ENCODE measurements around the gene MYH4. TPM values are rescaled to one million over a fixed set of nuclear protein-coding genes. Genes with fewer than 3 reads are reported as not detected.

MYH4 gene
- total RNA-seq, 4 donors from 2014 or later, result 0.04 to 0.36 TPM; not detected in 2

GRCh38 chr17:10482252-10482651 lies 12.9 kb upstream of the MYH4 start:
- intact Hi-C loops (cut with DNase I; ENCODE audit: low total_unique reads), result no loop called here
- no peak for TF ChIP-seq POLR2A (IDR thresholded peaks at IDR 0.05)
- TF ChIP-seq CTCF (IDR thresholded peaks at IDR 0.05 in 4 of 5, conservative IDR thresholded peaks at IDR 0.05 in 1 of 5), result no peak
- ATAC-seq (no peak), DNase-seq (no peak)
- no peaks in the 10 kb centered on the region for H3K27me3 ChIP-seq
- H3K27ac ChIP-seq, result no peak overlapping the region
- in situ Hi-C loops (cut with MboI; ENCODE audit: low sequenced_read_pairs in 4 of 4), result loop anchor here in 1 of 4 donors (25.0 kb wide), 1 partner anchor 95 kb away; no protein-coding TSS in a partner anchor
- H3K4me3 ChIP-seq, result no peak overlapping the region
- peaks cover 0 to 4% (median 0%) of the 10 kb centered on the region in 3 donors for H3K9me3 ChIP-seq
- H3K4me1 ChIP-seq, result no peaks in the 10 kb centered on the region
- H3K36me3 ChIP-seq, result no peaks in the 10 kb centered on the region

- Histone ChIP-seq H3K27me3 (no peaks in the 10 kb centered on the region), H3K4me3 (no peak overlapping the region), H3K36me3 (no peaks in the 10 kb centered on the region), H3K27ac (no peak overlapping the region), H3K9me3 (no peaks in the 10 kb centered on the region), H3K4me1 (no peaks in the 10 kb centered on the region)
- DNase-seq, result no peak
- TF ChIP-seq POLR2A (IDR thresholded peaks at IDR 0.05) (no peak), CTCF (IDR thresholded peaks at IDR 0.05 in 4 of 5, conservative IDR thresholded peaks at IDR 0.05 in 1 of 5) (no peak)
- intact Hi-C loops (cut with DNase I; ENCODE audit: low total_unique reads), result no loop called here
- in situ Hi-C loops (cut with MboI; ENCODE audit: low sequenced_read_pairs in 4 of 4), result loop anchor here in 1 of 4 donors (25.0 kb wide), 1 partner anchor 90 kb away; no protein-coding TSS in a partner anchor
- no peak for ATAC-seq
These were observed 8.3 kb upstream of the MYH4 start for GRCh38 chr17:10477701-10478100.

GRCh38 chr17:10474536-10474935 lies 5.2 kb upstream of the MYH4 start:
- no peaks in the 10 kb centered on the region for H3K4me1 ChIP-seq
- no peak for ATAC-seq
- no peak for TF ChIP-seq CTCF (IDR thresholded peaks at IDR 0.05 in 4 of 5, conservative IDR thresholded peaks at IDR 0.05 in 1 of 5)
- no peak for TF ChIP-seq POLR2A (IDR thresholded peaks at IDR 0.05)
- intact Hi-C loops (cut with DNase I; ENCODE audit: low total_unique reads), result no loop called here
- in situ Hi-C loops (cut with MboI; ENCODE audit: low sequenced_read_pairs in 4 of 4), result no loop called here
- no peak overlapping the region for H3K4me3 ChIP-seq
- H3K9me3 ChIP-seq, result no peaks in the 10 kb centered on the region
- H3K27me3 ChIP-seq, result no peaks in the 10 kb centered on the region
- no peaks in the 10 kb centered on the region for H3K36me3 ChIP-seq
- DNase-seq, result no peak
- no peak overlapping the region for H3K27ac ChIP-seq

- ATAC-seq, result peak in 1 of 2 donors; percentile 12
- in situ Hi-C loops (cut with MboI; ENCODE audit: low sequenced_read_pairs in 4 of 4), result no loop called here
- Histone ChIP-seq H3K27ac (no peak overlapping the region), H3K9me3 (no peaks in the 10 kb centered on the region), H3K4me3 (no peak overlapping the region), H3K27me3 (no peaks in the 10 kb centered on the region), H3K4me1 (no peaks in the 10 kb centered on the region), H3K36me3 (no peaks in the 10 kb centered on the region)
- intact Hi-C loops (cut with DNase I; ENCODE audit: low total_unique reads), result no loop called here
- no peak for DNase-seq
- TF ChIP-seq CTCF (IDR thresholded peaks at IDR 0.05 in 4 of 5, conservative IDR thresholded peaks at IDR 0.05 in 1 of 5), result no peak
- TF ChIP-seq POLR2A (IDR thresholded peaks at IDR 0.05), result no peak
These were observed 2.5 kb upstream of the MYH4 start for GRCh38 chr17:10471858-10472257.

- Histone ChIP-seq H3K4me3 (no peak overlapping the region), H3K9me3 (no peaks in the 10 kb centered on the region), H3K4me1 (no peaks in the 10 kb centered on the region), H3K36me3 (no peaks in the 10 kb centered on the region), H3K27me3 (no peaks in the 10 kb centered on the region), H3K27ac (no peak overlapping the region)
- in situ Hi-C loops (cut with MboI; ENCODE audit: low sequenced_read_pairs in 4 of 4) (no loop called here), intact Hi-C loops (cut with DNase I; ENCODE audit: low total_unique reads) (no loop called here)
- ATAC-seq (no peak), DNase-seq (no peak)
- no peak for TF ChIP-seq CTCF (IDR thresholded peaks at IDR 0.05 in 4 of 5, conservative IDR thresholded peaks at IDR 0.05 in 1 of 5)
- no peak for TF ChIP-seq POLR2A (IDR thresholded peaks at IDR 0.05)
These were observed 6.0 kb downstream of the MYH4 start for GRCh38 chr17:10463402-10463801.

Data from gastrocnemius medialis (tissue), 4 donors.